Myocyte (in vitro differentiated cells): ENCODE data around the gene PCDHGB5. TPM values are rescaled to one million over a fixed set of nuclear protein-coding genes. Genes with fewer than 3 reads are reported as not detected.
"Not testable (repeated sequence)": the region's sequence is repeated elsewhere in the genome, so short reads cannot be mapped to it uniquely, and the experiment has no call there.

ENCODE experiments used
- DNase-seq: peaks from one replicate; pipeline ENCODE4 v3.0.0-alpha.2; 2012; ENCODE audit warnings: low read depth
- total RNA-seq: library from RNA; depleted of rRNA; stranded (reverse); fragments of >200 nt; gene quantifications from 2 replicates; pipeline ENCODE4 v1.2.3, GENCODE V29; 2014

PCDHGB5 gene
- total RNA-seq, 1 donor from 2014 or later: 1.4 TPM

- not testable (repeated sequence) for DNase-seq
These were observed 22.1 kb upstream of the PCDHGB5 start for GRCh38 chr5:141375444-141376155.

DNA sequence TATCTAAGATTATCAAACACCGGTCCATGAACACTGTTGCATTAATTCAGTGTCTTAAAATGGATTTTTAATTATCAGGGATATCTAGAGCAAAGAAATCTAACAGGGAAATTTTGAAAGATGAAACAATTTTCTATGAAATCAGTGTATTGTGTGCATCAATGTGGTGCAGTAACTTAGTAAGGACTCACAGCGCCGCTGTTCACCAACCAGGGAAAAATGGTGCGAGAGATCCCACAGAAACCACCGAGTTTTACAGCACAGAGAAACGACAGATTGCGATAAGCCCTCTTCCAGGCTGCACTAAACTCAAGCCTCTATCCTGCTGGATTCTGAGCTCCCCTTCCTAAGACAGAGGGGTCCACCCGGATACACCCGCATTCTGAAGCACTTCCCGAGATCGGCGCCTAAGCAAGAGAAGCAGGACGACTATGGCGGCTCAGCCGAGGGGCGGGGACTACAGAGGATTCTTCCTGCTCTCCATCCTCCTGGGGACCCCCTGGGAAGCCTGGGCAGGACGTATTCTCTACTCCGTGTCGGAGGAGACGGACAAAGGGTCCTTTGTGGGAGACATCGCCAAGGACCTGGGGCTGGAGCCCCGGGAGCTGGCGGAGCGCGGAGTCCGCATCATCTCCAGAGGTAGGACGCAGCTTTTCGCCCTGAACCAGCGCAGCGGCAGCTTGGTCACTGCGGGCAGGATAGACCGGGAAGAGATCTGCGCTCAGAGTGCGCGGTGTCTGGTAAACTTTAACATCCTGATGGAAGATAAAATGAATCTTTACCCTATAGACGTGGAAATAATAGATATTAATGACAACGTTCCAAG is 15.1 kb upstream of the PCDHGB5 start, which contains the start of gene PCDHGA7:
PCDHGA7 (plus strand) TSS at position 274 of the 826 bp plus-strand sequence; CDS start at position 432, 158 bp downstream.
- no peak for DNase-seq

DNA sequence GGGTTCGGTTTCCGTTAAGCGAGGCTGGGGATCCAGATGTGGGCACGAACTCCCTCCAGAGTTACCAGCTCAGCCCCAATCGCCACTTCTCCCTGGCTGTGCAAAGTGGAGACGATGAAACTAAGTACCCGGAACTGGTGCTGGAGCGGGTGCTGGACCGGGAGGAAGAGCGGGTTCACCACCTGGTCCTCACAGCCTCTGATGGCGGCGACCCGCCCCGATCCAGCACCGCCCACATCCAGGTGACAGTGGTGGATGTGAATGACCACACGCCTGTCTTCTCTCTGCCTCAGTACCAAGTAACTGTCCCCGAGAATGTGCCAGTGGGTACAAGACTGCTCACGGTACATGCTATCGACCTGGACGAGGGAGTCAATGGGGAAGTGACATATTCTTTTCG is 14.4 kb upstream of the PCDHGB5 start:
- DNase-seq: no peak

DNA sequence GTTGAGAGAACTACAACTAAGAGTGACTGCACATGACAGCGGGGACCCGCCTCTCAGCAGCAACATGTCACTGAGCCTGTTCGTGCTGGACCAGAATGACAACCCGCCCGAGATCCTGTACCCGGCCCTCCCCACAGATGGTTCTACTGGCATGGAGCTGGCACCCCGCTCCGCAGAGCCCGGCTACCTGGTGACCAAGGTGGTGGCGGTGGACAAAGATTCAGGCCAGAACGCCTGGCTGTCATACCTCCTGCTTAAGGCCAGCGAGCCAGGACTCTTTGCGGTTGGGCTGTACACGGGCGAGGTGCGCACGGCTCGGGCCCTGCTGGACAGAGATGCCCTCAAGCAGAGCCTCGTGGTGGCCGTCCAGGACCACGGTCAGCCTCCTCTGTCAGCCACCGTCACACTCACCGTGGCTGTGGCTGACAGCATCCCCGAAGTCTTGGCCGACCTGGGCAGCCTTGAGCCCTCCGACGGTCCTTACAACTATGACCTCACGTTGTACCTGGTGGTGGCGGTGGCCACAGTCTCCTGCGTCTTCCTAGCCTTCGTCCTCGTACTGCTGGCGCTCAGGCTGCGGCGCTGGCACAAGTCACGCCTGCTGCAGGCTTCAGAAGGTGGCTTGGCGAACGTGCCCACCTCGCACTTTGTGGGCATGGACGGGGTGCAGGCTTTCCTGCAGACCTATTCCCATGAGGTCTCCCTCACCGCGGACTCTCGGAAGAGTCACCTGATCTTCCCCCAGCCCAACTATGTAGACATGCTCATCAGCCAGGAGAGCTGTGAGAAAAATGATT is 13.1 kb upstream of the PCDHGB5 start:
- no peak for DNase-seq

GRCh38 chr5:141387557-141388311 is 10.0 kb upstream of the PCDHGB5 start, which contains the start of gene PCDHGB4:
Gene PCDHGB4 (plus strand): TSS chr5:141387698. CDS start chr5:141387885, 187 bp downstream.
- DNase-seq: not testable (repeated sequence)

- DNase-seq: no peak
These were observed 9.1 kb upstream of the PCDHGB5 start for GRCh38 chr5:141388661-141389060.

- no peak for DNase-seq
These were observed 8.3 kb upstream of the PCDHGB5 start for GRCh38 chr5:141389153-141390042.

DNA sequence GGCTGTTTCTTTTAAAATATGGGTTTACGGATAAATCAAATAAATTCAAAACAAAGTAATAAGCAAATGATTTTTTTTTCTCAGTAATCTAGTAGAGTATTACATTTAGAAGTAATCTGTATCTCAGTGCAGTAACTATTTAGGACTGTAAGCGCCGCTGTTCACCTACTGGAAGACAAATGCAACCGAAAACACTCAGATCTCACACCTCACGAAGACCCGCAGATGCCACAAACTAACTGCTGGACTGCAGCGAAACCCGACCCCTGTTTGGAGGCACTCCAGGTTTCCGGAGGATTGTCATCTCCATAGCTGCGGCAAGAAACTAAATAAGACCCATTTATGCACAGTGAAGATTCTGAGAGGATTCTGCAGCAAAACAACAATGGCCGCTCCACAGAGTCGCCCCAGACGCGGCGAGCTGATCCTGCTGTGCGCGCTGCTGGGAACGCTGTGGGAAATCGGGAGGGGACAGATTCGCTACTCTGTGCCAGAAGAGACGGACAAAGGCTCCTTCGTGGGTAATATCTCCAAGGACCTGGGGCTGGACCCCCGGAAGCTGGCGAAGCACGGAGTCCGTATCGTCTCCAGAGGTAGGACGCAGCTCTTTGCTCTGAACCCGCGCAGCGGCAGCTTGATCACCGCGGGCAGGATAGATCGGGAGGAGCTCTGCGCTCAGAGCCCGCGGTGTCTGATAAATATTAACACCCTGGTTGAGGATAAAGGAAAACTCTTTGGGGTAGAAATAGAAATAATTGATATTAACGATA is 5.1 kb upstream of the PCDHGB5 start, which contains the start of gene PCDHGA8:
PCDHGA8 (plus strand) TSS at position 205 of the 770 bp plus-strand sequence; CDS start at position 386, 181 bp downstream.
- peak; percentile 14 for DNase-seq

GRCh38 chr5:141393267-141393666 is 4.5 kb upstream of the PCDHGB5 start:
- DNase-seq: no peak

GRCh38 chr5:141394401-141395187 is 3.2 kb upstream of the PCDHGB5 start:
- DNase-seq: not testable (repeated sequence)

DNA sequence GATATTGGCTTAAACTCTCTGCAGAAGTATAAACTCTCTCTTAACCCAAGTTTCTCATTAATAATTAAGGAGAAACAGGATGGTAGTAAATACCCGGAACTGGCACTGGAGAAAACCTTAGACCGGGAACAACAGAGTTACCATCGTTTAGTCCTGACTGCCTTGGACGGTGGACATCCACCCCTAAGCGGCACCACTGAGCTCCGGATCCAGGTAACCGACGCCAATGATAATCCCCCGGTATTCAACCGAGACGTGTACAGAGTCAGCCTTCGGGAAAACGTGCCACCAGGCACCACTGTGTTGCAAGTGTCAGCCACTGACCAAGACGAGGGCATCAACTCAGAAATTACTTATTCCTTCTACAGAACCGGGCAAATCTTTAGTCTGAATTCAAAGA is 861 bp downstream of the PCDHGB5 start:
- DNase-seq: no peak

DNA sequence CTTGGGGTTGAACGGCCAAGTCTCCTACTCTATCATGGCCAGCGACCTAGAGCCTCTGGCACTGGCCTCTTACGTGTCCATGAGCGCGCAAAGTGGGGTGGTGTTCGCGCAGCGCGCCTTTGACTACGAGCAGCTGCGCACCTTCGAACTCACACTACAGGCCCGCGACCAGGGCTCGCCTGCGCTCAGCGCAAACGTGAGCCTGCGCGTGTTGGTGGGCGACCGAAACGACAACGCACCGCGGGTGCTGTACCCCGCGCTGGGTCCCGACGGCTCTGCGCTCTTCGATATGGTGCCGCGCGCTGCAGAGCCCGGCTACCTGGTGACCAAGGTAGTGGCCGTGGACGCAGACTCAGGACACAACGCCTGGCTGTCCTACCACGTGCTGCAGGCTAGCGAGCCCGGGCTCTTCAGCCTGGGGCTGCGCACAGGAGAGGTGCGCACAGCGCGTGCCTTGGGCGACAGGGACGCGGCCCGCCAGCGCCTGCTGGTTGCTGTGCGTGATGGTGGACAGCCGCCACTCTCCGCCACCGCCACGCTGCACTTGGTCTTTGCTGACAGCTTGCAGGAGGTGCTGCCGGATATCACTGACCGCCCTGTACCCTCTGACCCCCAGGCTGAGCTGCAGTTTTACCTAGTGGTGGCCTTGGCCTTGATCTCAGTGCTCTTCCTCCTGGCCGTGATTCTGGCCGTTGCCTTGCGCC is 2.0 kb downstream of the PCDHGB5 start:
- DNase-seq: no peak

GRCh38 chr5:141402553-141403243 is 5.0 kb downstream of the PCDHGB5 start, which contains the start of gene PCDHGA9:
Gene PCDHGA9 (plus strand): TSS chr5:141402778. CDS start chr5:141402953, 175 bp downstream.
- no peak for DNase-seq

- DNase-seq: no peak
These were observed 5.6 kb downstream of the PCDHGB5 start for GRCh38 chr5:141403387-141403786.

DNA sequence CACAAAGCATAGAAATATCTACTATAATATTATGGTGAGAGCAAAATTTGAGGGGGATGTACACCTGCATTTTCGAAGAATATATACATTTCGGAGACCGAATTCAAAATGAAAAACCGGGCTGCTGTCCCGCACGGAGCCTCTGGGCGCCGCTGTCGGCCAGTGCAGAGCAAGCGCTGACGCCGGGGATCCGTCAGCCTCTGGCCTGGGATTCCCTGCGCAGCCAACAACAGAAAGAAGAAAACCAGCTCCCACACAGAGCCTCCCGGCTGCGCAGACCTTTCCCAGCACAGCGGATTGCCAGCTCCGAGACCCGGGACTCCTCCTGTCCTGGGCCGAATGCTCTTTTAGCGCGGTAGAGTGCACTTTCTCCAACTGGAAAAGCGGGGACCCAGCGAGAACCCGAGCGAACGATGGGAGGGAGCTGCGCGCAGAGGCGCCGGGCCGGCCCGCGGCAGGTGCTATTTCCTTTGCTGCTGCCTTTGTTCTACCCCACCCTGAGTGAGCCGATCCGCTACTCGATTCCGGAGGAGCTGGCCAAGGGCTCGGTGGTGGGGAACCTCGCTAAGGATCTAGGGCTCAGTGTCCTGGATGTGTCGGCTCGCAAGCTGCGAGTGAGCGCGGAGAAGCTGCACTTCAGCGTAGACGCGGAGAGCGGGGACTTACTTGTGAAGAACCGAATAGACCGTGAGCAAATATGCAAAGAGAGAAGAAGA is 10.2 kb downstream of the PCDHGB5 start, which contains the start of gene PCDHGB6:
PCDHGB6 (plus strand) TSS at position 232 of the 716 bp plus-strand sequence; CDS start at position 414, 182 bp downstream.
- not testable (repeated sequence) for DNase-seq
